SK-MEL-5 (cell line): ENCODE measurements around the gene TIGAR. TPM values are rescaled to one million over a fixed set of nuclear protein-coding genes. Genes with fewer than 3 reads are reported as not detected.

ENCODE experiments used
- DNase-seq: peaks from one replicate; pipeline ENCODE4 v3.0.0-alpha.2; 2016; ENCODE audit warnings: low read depth, low spot score
- in situ Hi-C: cut with HindIII; loops from 2 replicates; pipeline ENCODE4 v1.10.0; 2016; ENCODE audit warnings: low sequenced_read_pairs, high pct_unique_total_duplicates, low pct_unique_long_range_greater_than_20kb
- total RNA-seq: library from RNA; depleted of rRNA; stranded (reverse); fragments of >200 nt; shearing (Covaris generic); gene quantifications from 2 replicates; pipeline ENCODE4 v1.2.3, GENCODE V29; 2014

TIGAR gene
- total RNA-seq, 1 experiment from 2014 or later = 32.7 TPM

- in situ Hi-C loops = no loop called here
- no peak for DNase-seq
These were observed 40.5 kb upstream of the TIGAR start for GRCh38 chr12:4280351-4281163.

DNA sequence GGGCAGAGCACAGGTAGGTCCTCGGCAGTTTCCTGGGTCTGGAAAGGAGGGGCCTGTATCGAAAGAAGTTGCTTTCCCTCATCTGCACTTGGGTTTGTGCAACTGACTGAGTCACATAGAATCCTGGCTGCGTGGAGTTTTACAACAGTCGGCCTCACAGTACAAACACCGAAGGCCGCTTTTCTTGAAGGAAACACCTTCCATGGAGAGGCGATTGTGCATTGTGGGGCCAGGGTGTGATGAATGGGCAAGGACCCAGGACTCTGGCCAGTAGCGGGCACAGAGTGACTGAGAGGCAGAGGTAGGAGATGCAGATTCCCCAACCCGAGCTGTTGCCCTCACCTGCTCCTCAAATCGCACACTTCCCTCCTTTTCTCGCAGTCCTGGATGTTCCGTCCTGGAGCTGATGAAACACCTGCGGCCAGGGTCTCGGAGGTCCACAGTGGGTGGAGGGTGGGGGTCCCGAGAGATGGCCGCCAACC is 39.8 kb upstream of the TIGAR start:
- in situ Hi-C loops = no loop called here
- no peak for DNase-seq

GRCh38 chr12:4282103-4282891 is 38.7 kb upstream of the TIGAR start:
- no peak for DNase-seq
- in situ Hi-C loops = no loop called here

- no peak for DNase-seq
- in situ Hi-C loops = no loop called here
These were observed 38.0 kb upstream of the TIGAR start for GRCh38 chr12:4282892-4283511.

DNA sequence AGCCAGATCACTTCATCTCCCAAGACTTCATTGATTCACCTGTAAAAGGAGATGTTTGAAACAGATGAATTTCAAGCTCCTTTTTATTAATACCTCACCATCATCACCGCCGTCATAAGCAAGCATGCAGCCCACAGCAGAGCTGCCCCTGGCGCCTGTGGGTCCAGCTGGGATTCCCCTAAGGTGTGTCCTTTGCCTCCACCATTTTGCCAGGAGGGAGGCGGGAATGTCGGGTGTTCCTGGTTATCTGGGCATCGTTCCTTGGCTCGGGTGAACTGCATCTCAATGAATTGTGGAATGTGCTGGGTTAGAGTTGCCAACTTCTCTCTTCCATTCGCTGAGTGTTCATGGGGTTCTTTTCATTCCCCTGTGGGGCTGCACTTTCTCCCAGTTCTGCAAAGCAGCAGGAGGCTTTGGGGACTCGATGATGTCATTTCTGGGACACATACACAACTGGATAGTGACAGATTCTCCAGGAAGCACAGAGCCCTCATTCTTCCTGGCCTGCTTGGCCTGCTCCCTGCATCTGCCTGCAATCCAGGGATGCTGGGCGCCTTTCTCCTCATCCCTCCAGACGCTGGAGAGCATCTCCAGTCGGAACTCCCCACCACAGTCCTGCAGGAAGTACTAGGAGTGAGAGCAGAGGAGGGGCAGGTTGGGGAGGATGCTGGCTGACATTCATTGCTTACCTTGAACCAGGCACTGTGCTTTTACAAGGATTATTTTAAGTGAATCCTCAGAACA is 37.3 kb upstream of the TIGAR start:
- no peak for DNase-seq
- in situ Hi-C loops = no loop called here

GRCh38 chr12:4284306-4284705 is 36.7 kb upstream of the TIGAR start:
- no peak for DNase-seq
- in situ Hi-C loops = no loop called here

DNA sequence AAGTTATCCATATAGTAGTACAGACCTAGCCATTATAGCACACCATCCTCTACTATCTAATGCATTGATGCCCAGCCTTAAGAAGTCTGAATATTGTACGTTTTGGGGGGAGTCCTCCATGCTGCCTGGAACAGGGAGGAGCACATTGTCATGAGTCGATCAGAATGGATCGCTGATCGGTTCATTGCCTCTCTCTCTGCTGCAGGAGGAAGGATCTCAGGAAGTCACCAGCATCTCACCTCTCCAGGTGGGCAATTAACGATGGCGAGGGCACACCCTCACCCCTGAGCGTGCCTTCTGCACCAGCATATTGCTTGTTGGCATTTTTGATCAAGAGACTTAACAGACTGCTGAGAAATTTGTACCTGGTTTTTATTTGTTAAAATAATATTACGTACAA is 35.9 kb upstream of the TIGAR start:
- no peak for DNase-seq
- in situ Hi-C loops = no loop called here

DNA sequence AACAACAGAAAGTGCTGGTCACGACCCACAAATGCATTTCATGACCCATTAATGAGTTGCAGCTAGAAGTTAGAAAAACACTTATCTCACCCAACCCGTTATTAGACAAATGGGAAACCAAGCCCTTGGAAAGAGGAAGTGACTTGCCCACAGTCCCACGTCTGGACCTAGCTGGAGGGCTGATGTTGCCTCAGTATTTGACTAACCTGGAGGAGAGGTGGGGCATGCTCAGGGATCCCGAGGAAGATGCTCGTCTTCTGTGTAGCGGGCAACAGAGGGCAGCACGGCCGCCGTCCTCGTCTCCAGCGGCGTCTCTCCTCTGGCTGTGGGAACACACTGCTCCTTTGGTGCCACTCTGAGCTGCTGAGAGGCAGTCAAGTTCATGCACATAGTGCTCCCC is 34.8 kb upstream of the TIGAR start:
- in situ Hi-C loops = no loop called here
- DNase-seq = no peak

DNA sequence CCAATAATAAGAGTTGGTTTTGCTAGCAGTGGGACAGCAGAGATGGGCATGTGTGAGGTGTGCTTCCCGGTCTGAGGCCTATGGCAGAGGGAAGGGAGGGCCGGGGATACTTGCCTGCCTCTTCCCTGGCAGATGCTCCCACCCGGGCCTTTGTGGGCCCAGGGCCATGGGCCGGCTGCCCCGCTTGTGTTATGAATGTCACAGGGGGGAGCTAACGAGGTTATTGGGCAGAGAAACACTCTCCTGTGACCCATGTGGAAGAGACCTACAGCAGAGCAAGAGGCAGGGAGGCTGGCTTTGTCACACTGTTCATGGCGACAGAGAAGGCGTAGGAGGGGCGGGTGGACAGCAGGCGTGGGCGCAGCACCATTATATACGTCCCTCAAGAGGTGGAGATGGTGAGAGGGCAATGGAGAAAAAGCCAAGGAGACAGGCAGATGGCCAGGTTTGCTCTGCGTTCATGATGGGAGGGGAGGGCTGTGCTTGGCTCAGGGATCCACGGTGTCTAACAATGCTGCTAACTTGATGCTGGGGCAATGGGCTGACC is 34.2 kb upstream of the TIGAR start:
- in situ Hi-C loops = no loop called here
- DNase-seq = no peak

DNA sequence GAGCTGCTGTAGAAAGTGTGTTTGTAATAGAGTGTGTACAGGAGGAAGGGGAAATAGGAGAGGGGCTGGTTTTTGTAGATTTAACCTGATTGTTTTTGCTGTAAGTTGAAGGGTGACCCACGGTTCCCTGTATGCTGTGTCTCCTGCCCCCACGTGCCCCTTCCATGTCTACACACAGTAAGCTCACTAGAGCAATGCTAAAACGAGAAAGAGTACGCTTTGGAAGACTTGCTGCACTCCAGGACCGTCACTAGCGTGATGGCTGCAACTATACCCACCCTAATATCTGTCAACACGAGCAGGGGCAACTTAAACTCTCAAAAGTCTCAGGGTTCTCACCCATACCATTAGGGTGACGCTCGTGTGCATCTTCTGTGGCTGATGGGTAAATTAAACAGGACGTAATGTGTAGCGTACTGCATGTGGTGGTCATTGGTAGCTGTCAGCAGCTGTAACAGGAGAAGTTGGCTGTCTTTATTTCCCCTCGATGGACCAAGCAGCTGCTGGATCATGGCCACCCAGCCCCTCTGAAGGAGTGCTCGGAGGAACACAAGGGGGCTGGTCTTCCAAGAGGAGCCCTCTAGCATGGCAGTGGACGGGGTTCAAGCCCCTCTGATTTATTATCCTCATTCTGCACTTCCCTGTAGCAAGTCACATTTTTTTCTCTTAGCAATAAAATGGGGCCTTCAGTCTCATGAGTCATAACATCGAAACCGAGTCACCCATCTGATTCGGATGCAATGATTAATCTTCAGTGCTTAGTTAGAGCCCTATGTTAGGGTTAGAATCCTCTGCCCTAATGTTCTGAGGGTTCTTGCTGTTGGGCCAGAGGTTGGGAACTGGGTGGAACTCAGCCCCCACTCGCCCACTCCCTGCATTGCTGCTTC is 33.4 kb upstream of the TIGAR start:
- no peak for DNase-seq
- in situ Hi-C loops = no loop called here

DNA sequence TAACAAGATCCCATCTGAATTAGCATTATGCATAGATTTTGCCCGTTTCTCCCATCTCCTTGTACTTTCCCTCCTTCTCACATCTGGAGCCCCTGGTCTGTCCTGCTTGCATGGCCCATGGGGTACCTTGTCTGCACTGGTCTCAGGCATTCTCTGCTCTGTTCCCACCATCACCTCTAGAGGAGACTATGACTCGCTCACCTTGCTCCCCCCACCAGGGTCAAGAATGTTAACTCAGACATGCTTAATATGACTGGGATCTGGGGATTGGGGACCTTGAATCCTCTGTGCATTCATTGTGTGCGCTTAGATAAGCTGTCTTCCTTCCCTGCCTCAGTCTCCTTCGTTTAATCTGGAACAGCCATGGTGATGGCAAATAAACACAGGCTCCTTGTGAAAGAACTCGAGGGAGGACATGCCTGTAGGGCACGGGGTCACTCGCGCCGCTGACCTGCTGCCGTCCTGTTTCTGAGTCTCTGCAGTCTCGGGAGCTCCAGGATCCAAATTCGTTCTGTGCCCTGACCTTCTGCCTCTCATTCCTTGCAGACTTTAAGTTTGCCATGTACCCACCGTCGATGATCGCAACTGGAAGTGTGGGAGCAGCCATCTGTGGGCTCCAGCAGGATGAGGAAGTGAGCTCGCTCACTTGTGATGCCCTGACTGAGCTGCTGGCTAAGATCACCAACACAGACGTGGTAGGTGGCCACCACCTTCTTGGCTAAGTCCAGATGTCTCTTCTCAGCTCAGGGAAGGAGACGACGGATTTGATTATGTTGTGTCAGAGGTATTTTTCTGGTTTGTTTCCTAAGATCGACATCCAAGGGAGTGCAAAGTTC is 32.5 kb upstream of the TIGAR start:
- in situ Hi-C loops = no loop called here
- no peak for DNase-seq

DNA sequence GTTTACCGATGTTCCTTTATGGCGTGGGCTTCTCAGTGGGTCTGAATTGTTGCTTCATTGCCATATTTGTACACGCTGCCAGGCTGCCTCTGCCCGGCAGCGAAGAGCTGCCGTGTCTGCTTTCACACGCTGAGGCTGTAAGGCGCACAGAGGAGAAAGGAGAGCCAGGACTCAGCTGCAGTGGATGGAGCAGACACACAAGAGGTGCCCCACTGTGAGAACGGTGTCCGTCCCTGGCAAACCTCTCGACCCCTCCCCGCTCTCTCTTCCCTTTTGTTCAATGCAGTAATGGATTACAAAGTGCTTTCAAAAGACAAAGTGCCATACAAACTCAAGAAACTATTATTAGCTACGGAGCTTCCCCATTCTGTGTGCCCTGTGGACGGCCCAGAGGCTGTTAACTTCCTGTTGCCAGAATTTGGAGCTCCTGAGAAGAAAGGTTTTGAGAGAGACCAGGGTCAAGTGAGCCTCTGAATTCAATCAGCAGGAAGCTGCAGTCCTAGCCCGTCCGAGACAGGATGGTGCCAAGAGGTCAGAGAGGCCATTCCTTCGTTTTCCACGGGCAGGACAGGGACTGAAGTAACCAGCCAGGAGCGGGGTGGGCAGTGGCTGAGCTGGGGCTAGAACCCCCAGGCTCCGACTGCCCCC is 31.7 kb upstream of the TIGAR start:
- in situ Hi-C loops = no loop called here
- DNase-seq = no peak

GRCh38 chr12:4289998-4290790 is 30.8 kb upstream of the TIGAR start:
- in situ Hi-C loops = no loop called here
- DNase-seq = no peak

- in situ Hi-C loops = no loop called here
- DNase-seq = no peak
These were observed 28.5 kb upstream of the TIGAR start for GRCh38 chr12:4292341-4293073.
